ENCODE measurements around the gene CTNNA2. TPM values are rescaled to one million over a fixed set of nuclear protein-coding genes. Genes with fewer than 3 reads are reported as not detected.

Gene CTNNA2
- total and polyA plus RNA-seq, 11 donors = 0.20 to 0.81 TPM; not detected in 9

DNA sequence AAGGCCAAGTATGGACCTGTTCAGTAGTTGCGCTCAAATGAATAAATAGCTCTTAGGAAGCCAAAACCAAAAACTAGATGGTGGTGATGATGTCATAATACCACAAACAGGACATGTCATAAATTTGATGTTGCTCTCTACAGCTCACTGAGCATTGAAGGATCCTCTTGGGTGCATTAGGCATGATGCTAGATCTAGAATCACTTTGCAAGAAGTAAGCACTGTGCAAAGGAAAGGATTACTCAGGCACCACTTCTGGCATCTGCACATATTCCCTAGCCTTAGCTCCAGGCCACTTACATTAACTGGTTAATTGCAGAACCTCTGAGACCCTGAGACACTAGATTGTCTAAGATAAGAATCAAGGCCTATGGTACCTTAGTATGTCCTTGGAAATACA lies 733.7 kb downstream of the CTNNA2 start:
- DNase-seq (no peak), ATAC-seq (no peak)
- no peak overlapping the region for H3K27ac ChIP-seq
- intact Hi-C loops (cut with DNase I) = no loop called here
- 96 to 100% (median 97%) methylated on average over 1 of the region's 1 CpG for WGBS, 4 donors
- H3K4me3 ChIP-seq = no peak overlapping the region
- H3K36me3 ChIP-seq = no peaks in the 10 kb centered on the region
- peaks cover 0 to 12% (median 3%) of the 10 kb centered on the region in 12 donors for H3K4me1 ChIP-seq
- TF ChIP-seq POLR2A (IDR thresholded peaks at IDR 0.05) = no peak
- no peak for TF ChIP-seq CTCF (IDR thresholded peaks at IDR 0.05)
- no peaks in the 10 kb centered on the region for H3K9me3 ChIP-seq
- H3K27me3 ChIP-seq = no peaks in the 10 kb centered on the region

DNA sequence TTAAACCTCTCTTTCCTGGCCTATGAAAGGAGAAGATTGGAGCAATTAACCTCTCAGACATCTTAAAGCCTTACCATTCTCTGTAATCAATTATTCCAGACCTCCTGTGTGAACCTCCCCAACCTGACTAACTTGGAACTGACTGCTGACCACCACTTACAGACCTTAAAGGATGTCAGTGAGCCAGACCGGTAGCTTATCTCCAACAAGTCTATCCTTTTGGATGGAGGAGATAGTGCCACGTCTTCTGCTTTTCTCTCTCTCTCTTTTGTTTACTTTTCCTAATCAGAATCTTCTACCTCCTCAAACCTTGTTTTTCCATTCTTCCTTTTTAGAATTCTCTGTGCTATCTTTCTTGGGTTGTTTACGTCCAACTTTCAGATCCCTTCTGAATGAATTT lies 734.5 kb downstream of the CTNNA2 start:
- intact Hi-C loops (cut with DNase I) = no loop called here
- H3K9me3 ChIP-seq = no peaks in the 10 kb centered on the region
- ATAC-seq = no peak
- DNase-seq = no peak
- H3K4me1 ChIP-seq = peaks cover 0 to 6% (median 0%) of the 10 kb centered on the region in 12 donors
- 71 to 81% (median 74%) methylated on average over 3 of the region's 3 CpGs for WGBS, 4 donors
- TF ChIP-seq POLR2A (IDR thresholded peaks at IDR 0.05) (no peak), CTCF (IDR thresholded peaks at IDR 0.05) (no peak)
- no peak overlapping the region for H3K4me3 ChIP-seq
- no peaks in the 10 kb centered on the region for H3K36me3 ChIP-seq
- H3K27ac ChIP-seq = no peak overlapping the region
- no peaks in the 10 kb centered on the region for H3K27me3 ChIP-seq

GRCh38 chr2:80248146-80248545 lies 735.3 kb downstream of the CTNNA2 start:
- DNase-seq (no peak), ATAC-seq (no peak)
- Histone ChIP-seq H3K4me3 (no peak overlapping the region), H3K4me1 (peaks cover 0 to 4% (median 0%) of the 10 kb centered on the region in 12 donors), H3K36me3 (no peaks in the 10 kb centered on the region), H3K27me3 (no peaks in the 10 kb centered on the region), H3K9me3 (no peaks in the 10 kb centered on the region), H3K27ac (no peak overlapping the region)
- 82 to 90% (median 88%) methylated on average over 3 of the region's 3 CpGs for WGBS, 4 donors
- TF ChIP-seq CTCF (IDR thresholded peaks at IDR 0.05) = no peak
- no peak for TF ChIP-seq POLR2A (IDR thresholded peaks at IDR 0.05)
- intact Hi-C loops (cut with DNase I) = no loop called here

- no peak for ATAC-seq
- no peak for DNase-seq
- H3K4me1 ChIP-seq = peaks cover 0 to 6% (median 0%) of the 10 kb centered on the region in 12 donors
- TF ChIP-seq CTCF (IDR thresholded peaks at IDR 0.05) (no peak), POLR2A (IDR thresholded peaks at IDR 0.05) (no peak)
- no peaks in the 10 kb centered on the region for H3K36me3 ChIP-seq
- intact Hi-C loops (cut with DNase I) = no loop called here
- H3K9me3 ChIP-seq = no peaks in the 10 kb centered on the region
- H3K27me3 ChIP-seq = no peaks in the 10 kb centered on the region
- H3K4me3 ChIP-seq = no peak overlapping the region
- no peak overlapping the region for H3K27ac ChIP-seq
- WGBS, 4 donors = 90 to 91% (median 90%) methylated on average over 7 of the region's 7 CpGs
Observed at GRCh38 chr2:80252294-80252986, 739.6 kb downstream of the CTNNA2 start.
